Omental fat pad (tissue), 4 donors: ENCODE results near the gene PDE4D. TPM values are rescaled to one million over a fixed set of nuclear protein-coding genes. Genes with fewer than 3 reads are reported as not detected.

Experiments used
- ATAC-seq: fragments of 150-250 bp; one replicate; pipeline ENCODE4 v1.9.1; 2016; ENCODE audit warnings: mild to moderate bottlenecking, moderate library complexity; ENCODE audit not compliant: low FRiP score
- DNase-seq: peaks from one replicate; pipeline ENCODE4 v3.0.0-alpha.2; 2019; ENCODE audit warnings: low spot score
- CTCF ChIP-seq, 3 donors: fragments of 450-650 bp; IDR thresholded peaks; one replicate each; pipeline ENCODE4 v1.5.1; 2016 to 2017; ENCODE audit warnings: antibody characterized with exemption in 3 of 3, mild to moderate bottlenecking in 3 of 3, moderate library complexity in 2 of 3
- total RNA-seq, 4 donors: library from RNA; depleted of rRNA; stranded (reverse); fragments of >200 nt; gene quantifications; one replicate each; pipeline ENCODE4 v1.1.0, GENCODE V29; 2016

PDE4D gene
- total RNA-seq, 4 donors from 2014 or later, result 32.5 to 94.8 (median 43.2) TPM

- no peak for ATAC-seq
- TF ChIP-seq CTCF (IDR thresholded peaks at IDR 0.05), result no peak
- no peak for DNase-seq
Observed at GRCh38 chr5:59187857-59188256, 705.7 kb downstream of the PDE4D start.

GRCh38 chr5:59186623-59187022, 706.9 kb downstream of the PDE4D start:
- TF ChIP-seq CTCF (IDR thresholded peaks at IDR 0.05), result no peak
- ATAC-seq (no peak), DNase-seq (no peak)

GRCh38 chr5:59185757-59186385, 707.7 kb downstream of the PDE4D start:
- ATAC-seq, result no peak
- no peak for TF ChIP-seq CTCF (IDR thresholded peaks at IDR 0.05)
- no peak for DNase-seq

GRCh38 chr5:59184769-59185168, 708.8 kb downstream of the PDE4D start:
- DNase-seq, result no peak
- no peak for TF ChIP-seq CTCF (IDR thresholded peaks at IDR 0.05)
- ATAC-seq, result no peak

- DNase-seq (no peak), ATAC-seq (no peak)
- TF ChIP-seq CTCF (IDR thresholded peaks at IDR 0.05), result no peak
Observed at GRCh38 chr5:59182760-59183159, 710.8 kb downstream of the PDE4D start.

GRCh38 chr5:59180515-59180914, 713.0 kb downstream of the PDE4D start:
- ATAC-seq, result no peak
- no peak for TF ChIP-seq CTCF (IDR thresholded peaks at IDR 0.05)

GRCh38 chr5:59179704-59180103, 713.8 kb downstream of the PDE4D start:
- DNase-seq (no peak), ATAC-seq (no peak)
- TF ChIP-seq CTCF (IDR thresholded peaks at IDR 0.05), result no peak

More at GRCh38 chr5:59180515-59180914, 713.0 kb downstream of the PDE4D start:
- no peak for DNase-seq
